HG03196 (cell line): Measurements from ENCODE around the gene NFX1.
"Not testable (repeated sequence)": the region's sequence is repeated elsewhere in the genome, so short reads cannot be mapped to it uniquely, and the experiment has no call there.

Source experiments
- ATAC-seq: cut with Tn5 transposase; IDR thresholded peaks from one replicate; pipeline ENCODE4 v1.9.1; 2021; ENCODE audit not compliant: unreplicated experiment

NFX1 gene

DNA sequence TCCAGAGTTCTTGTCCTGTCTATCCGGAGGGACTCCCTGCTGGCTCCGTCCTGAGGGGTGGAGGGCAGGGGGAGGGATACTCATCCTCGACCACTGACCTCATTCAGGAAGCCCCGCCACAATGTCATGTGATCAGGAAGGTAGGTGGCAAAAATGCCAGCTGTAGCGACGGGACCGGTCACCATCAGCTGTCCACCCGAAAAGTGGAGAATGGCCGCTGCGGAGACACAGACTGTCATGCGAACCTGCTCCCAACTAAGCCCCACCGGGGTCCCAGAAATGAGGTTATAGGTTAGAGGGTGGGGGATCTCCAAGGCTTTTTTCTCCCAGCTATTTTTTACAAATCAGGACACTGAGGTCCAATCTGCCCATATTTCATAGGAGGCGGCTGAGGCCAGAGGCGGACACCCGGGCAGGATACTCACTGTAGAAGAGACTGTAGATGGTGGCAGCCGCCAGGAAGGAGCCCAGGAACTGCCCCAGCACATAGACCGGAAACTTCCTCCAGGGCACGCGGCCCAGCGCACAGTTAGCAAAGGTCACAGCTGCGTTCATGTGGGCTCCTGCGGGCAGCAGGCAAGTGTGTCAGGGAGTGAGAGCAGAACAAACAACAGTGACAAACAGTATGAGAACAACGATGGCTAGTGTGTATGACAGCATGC is 95.8 kb downstream of the NFX1 start:
- ATAC-seq, result not testable (repeated sequence)

GRCh38 chr9:33386641-33386996 is 96.3 kb downstream of the NFX1 start:
- ATAC-seq, result not testable (repeated sequence)

DNA sequence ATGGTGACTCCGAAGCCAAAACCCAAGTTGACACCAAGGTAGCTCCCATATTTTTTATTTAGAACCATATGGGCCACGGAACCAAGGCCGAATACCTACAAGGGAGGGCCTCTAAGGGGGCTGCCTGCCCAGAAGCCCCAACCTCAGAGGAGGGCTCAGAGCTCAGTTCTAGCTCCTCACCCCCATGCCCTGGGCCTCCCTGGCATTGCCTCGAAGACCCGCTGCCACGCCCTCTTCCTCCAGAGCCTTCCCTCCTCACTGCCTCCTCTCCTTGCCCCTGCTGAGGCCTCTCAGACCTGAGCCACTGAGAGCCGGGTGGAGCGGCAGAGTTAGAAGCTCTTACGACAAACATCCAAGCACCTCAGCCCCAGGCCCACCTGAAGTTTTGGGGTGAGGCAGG is 96.7 kb downstream of the NFX1 start:
- not testable (repeated sequence) for ATAC-seq

DNA sequence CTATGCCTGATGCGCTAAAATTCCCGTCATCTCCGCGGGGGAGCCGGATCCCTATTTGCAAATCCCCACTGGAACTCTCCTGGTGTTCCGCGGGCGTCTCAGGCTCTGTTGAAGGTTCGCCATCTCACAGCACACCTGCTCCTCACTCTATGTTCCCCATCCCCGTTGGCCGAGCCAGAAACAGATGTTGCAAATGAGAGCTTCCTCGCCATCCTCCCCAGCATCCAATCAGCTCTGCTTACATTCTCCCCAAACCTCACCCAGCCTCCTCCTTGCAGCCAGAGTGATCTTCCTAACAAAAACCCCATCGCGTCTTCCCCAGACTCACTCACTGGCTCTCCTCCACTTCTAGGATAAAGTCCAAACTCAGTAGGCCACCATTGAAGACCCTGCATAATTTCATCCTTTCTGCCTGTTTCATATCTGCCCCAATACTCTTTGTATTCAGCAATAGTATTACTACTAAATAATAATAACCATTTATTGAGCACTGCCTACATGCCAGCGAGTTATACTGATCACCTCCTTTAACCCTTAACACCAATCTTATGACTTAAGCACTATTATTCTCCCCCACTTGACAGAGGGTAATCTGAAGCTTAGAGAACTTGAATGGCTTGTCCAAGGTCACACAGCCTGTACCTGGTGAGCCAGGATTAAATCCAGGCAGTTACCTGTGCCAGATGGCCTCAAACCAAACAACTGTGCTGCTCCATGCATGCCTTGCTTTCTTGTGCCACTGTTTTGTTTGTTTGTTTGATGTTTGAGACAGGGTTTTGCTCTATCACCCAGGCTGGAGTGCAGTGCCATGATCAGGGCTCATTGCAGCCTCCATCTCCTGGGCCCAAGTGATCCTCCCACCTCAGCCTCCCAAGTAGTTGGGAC is 98.0 kb downstream of the NFX1 start:
- no peak for ATAC-seq

DNA sequence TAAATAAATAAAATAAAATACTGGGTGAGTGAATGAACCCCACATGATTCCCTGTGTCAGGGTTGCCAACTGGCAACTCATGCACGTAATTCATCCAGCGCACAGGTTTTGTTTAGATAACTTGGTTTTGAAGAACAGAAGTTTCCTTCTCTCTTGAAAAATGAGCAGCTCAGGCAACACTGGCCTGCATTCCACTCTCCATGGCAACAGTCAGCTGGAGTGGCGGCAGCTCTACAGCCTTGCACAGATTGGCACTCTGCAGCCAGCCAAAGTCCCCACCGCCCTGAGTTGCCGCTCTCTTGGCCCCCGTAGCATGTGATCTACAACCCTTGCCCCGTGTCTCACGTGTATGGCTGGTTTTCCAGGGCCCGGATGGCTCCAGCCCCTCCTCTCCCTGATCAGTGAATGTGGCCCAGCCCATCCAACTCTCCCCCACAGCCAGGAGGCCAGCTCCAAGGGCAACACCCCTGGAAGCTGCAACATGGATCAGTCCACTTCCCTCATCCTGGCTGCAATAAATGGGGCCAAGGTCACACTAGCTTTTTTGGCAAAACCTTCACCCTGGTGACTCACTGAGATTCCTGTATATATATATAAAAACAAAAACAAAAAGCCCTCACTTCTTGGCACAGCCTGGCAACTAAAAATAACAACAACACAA is 100.9 kb downstream of the NFX1 start:
- ATAC-seq, result not testable (repeated sequence)

DNA sequence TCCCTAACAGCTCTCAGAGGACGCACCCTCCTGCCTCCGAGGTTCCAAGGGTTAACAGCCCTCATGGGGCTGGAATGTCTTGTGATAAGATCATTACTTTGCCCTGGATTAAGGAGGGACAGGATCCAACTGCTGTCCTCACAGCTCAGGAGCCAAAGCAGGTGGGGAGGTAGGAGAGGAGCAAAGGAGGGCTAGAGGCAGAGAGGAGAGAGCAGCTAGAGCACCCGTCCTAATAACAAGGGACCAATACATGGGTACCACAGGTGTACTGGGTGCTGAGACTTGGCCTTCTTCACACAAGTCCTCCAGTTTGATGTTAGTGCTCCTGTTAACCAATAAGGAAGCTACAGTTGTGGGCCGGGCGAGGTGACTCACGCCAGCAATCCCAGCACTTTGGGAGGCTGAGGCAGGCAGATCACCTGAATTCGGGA is 102.3 kb downstream of the NFX1 start:
- ATAC-seq, result not testable (repeated sequence)

DNA sequence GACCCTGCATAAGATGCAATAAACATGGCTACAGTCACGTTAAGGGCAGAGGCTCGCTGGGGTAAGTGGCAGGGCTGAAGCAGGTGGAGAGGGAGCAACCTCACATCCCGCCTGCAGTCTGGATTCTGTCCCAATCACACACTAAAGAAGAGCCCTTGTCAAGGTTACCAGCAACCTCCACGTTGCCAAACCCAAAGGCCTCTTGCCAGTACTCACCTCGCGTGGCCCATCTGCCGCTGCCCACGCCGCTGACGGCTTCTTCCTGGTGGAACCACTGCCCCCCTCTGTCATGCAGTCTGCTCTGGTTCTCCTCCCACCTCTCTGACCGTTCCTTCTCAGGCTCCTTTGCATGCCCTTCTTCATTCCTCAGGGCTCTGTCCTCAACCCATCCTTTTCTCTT is 103.3 kb downstream of the NFX1 start:
- no peak for ATAC-seq

DNA sequence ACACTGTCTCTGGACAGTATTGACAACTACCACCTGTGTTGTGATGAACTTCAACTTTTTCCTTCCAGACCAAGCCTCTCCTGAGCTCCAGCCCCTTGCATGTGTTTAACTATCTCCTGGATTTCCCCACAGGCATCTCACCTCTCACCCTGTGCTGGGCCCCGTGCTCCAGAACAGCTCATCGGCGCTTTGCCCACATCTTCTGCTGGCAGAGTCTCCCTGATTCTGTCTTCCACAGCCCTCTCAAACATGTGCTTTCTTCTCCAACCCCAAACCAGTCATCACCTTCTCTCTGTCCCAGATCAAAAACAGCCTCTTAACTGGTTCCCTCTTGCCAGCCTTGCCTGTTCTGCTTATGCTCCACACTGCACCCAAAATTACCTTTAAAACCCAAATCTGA is 103.7 kb downstream of the NFX1 start:
- ATAC-seq, result not testable (repeated sequence)

GRCh38 chr9:33395159-33395879 is 105.0 kb downstream of the NFX1 start:
- not testable (repeated sequence) for ATAC-seq

- ATAC-seq, result not testable (repeated sequence)
Measured at GRCh38 chr9:33397801-33398200, 107.5 kb downstream of the NFX1 start.

GRCh38 chr9:33399047-33399446 is 108.7 kb downstream of the NFX1 start:
- ATAC-seq, result not testable (repeated sequence)

- ATAC-seq, result not testable (repeated sequence)
Measured at GRCh38 chr9:33401809-33402208, 111.5 kb downstream of the NFX1 start.

GRCh38 chr9:33402371-33402770 is 112.1 kb downstream of the NFX1 start, which contains the start of gene AQP7:
TSS of gene AQP7 (minus strand) at chr9:33402568. CDS start at chr9:33401262, 1,306 bp downstream.
- ATAC-seq, result not testable (repeated sequence)

DNA sequence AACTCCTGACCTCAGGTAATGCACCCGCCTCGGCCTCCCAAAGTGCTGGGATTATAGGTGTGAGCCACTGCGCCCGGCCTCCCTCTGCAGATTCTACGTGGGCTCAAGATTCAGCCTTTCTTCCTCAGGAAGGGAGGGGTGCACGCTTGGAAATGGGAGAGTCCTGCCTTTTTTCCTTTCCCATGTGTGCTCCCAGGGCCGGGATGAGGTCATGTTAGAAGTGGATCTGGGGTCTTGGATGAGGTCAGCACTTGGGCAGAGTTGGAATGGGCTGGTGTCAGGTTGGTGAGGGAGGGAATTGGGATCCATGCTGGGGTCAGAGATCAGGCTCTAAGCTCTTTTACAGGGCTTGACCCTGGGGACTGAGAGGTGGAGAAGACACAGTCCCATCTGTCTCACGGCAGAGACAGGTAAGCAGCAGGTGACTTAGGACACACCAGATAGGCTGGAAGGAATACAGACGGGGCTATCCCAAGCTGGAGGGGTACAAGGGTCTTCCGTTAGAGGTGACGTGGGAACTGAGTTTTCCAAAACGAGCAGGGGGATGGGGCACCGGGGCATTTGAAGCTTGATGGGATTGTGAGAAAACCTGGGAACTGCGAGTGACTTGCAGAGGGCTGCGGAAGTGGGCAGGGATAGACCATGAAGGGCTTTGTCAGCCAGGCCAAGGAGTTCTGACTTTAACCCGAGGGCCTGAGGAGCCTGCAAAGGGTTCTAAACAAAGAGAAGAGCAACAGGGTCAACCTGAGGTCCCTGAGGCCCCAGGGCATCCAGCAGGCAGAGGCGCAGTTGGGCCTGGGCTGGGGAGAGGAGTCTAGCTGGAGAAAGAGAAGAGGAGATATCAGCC is 113.8 kb downstream of the NFX1 start:
- no peak for ATAC-seq

- no peak for ATAC-seq
Measured at GRCh38 chr9:33404788-33405362, 114.6 kb downstream of the NFX1 start.

GRCh38 chr9:33407061-33407460 is 116.7 kb downstream of the NFX1 start:
- no peak for ATAC-seq

GRCh38 chr9:33408087-33408486 is 117.8 kb downstream of the NFX1 start:
- ATAC-seq, result no peak

DNA sequence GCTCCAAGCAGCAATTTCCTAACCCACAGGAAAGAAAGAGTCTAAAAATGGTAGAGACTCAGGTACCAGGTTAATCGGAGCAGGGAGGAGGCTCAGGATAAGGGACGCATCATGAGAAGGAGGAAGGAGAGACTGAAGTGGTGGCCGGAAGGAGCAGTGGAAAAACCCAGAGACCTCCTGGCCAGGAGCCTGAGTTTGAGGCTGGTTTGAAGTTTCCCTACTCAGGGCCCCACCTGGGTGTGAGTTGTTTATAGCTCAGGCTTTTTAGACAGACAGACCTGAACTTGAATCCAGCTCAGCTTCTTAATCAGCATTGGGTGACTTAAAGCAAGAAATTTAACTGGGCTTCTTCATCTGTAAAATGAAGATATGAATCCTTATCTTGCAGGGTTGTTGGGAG is 124.0 kb downstream of the NFX1 start:
- ATAC-seq, result no peak

DNA sequence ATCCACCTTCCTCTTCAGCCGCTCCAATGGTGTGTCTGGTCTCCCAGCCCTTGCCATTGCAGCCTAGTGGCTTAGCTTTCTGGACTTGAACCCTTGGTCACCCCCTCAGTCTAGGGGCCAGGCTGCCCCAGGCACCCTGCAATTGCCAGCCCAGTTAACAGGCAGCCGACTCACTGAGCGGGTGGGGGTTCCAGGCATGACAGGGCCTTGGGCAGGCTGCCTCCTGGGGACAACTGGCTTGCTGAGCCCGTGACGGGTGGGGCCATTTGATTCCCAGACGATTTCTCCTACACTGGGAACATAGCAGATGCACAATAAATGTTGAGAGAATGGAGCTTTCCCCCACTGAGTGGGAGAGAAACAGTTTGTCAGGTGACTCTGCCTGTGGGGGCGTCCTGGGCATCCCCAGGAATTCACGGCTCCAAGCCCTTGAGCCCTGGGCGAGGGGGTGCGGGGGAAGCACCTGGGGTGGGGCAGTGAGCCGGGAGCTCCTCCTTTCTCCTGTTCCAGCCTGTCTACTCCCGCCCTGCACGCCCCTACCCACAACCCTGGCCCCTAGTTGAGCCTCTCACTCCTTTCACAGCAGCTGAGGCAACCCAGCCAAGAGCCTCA is 124.7 kb downstream of the NFX1 start:
- ATAC-seq, result no peak
